Suppressor macrophage treated with lipopolysaccharide for 4 hours (primary cell): ENCODE results near the gene RBMS3.

Experiments
- DNase-seq: peaks from one replicate; pipeline ENCODE4 v3.0.0-alpha.2; 2020

The RBMS3 gene

GRCh38 chr3:29279286-29279685 is 1.6 kb upstream of the RBMS3 start:
- no peak for DNase-seq

- no peak for DNase-seq
Observed at GRCh38 chr3:29279806-29280205, 1.1 kb upstream of the RBMS3 start.

DNA sequence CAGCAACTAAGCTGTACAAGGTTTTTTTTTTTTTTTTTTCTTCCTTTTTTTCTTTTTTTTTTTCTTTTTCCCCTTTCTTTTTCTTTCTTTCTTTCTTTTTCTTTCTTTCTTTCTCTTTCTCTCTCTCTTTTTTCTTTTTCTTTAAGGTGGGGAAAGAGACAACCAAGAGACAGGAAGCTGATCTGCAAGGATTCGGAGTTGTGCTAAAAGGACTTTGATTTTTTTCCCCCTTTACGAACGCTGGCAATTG is 148 bp downstream of the RBMS3 start:
- DNase-seq, result no peak

DNA sequence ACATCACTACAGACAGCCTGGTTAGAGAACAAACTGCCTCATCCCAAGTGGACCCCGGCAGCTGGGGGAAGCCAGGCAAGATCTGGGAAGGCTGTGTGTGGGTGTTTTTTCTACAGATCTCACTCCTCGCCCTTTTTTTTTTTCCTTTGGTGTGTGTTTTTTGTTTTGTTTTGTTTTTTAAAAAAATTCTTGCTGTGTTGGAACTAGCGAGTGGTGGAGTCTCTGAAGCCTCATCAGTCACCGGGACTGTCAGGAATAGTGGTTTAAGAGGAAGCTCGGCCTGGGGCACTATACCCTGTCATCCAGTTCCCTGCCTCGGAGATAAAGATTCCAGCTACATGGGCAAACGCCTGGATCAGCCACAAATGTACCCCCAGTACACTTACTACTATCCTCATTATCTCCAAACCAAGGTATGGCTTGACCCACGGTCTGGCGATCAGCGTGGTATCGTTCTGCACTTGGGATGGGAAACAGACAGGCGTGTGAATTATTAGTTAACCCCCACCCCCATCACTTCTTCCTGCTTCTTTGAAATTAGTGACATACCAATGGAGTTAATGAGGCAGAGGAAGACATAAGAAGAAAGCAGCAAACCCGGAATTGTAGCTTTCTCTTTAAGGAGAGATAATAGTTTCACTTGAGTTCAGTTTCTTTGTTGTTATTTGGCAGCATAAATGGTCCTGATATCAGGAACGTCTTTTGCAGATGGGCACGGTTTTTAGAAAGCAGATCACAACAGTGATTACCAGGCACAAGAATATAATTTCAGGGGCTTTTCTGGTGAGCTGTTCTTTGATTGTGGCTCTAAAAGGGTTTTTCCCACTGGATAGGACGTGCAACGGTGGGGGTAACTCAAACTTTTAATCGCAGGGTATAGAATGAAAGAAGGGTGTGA is 722 bp downstream of the RBMS3 start:
- no peak for DNase-seq

DNA sequence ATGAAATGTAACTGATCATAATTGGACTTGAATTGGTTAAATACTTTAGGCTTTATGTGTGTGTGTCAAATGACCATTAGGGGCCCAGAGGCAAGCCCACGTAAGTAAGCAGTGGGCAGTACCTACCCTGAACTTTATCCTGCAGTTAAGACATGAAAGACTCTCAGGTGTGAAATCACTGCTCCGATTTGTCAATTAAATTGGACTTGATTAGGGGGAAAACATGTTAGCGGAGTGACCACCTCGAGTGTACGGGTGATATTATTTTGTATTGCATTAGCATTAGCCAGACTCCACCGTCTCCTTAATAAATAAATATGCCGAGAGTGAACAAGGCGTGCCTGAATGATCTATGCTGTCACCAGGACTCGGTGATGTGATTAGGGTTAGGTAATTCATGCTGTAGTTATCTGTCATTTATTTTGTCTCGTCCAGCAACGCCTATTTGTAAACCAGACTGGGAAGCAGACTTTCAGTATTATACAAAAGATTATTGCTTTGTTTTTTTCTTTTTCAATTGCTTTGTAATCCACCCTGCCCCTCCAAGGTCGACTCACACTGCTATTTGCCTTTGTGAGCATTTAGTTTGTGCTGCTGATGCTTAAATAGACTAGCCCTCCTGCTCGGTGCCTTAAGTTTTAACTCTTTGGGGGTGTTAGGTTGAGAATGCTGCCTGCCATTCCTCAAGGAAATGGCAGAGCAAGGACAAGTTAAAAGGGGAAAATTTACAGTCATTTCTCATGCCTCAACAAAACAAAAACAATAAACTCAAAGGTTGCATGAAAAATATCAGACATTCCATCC is 1.8 kb downstream of the RBMS3 start:
- DNase-seq, result no peak

DNA sequence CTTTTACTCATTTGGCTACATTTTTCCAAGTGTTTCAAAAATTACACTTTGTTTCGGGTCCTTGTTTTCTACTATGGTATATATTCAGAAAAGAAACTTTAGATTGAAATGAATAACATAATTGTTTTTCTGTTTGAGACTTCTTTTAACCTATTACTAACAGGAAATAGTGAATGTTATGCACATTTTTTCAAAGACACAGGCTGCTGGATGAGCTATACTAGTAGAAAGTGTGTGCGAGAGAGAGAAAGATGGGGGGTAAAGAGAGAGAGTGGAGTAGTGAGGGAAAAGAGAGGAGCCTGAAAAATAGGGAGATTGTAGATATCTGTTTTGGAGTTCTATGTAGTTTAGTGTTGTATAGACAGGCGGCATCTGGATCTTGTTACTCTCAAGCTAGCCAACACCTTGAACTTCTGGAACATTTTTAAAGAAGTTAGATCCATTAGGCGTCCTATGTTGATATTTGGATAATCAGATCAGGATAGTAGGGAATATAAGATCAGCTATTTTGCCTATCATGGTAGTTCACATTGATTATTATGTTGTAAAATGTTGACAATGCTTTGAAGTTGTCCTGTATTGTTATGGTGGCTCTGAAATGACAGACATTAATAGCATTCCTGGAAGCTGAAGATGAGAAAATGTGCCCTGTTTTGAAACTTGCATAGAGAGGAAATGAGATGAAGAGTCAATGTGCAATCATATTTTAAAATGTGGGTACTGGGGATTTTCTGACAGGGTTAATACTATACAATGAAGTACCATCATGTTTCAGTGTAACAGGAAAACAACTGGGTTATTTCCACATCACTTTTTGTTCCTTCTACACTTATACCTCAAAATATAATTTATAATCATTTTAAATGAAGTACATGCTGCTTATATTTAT is 2.6 kb downstream of the RBMS3 start:
- no peak for DNase-seq

GRCh38 chr3:29284497-29284896 is 3.6 kb downstream of the RBMS3 start:
- DNase-seq, result no peak

DNA sequence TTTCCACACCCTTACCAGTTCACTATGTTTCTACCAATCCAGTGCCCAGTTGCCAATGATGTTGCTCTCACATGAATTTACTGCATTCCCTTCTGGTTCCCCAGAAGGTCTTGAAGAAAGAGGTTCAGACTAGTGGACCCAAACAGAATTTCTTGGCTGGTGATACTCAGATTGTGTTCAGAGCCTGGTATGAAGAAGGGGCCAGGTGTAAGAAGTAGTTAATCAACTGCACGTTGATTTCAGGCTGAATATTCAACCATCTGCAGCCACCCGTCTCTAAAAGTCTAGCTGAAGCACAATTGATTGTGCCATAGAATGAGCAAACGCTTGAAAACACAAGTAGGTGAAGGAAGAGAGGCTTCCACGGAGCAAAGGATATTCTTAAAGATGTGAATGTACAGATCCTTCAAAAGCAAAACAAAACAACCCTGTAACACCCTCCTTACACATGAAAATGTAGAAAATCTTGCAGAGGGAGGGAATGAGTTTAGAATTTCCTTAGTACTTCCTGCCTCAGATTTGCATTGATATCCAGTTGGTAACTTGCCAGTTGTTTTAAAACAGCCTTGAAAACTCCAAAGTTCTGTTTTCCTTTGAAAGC is 4.7 kb downstream of the RBMS3 start:
- DNase-seq, result no peak

DNA sequence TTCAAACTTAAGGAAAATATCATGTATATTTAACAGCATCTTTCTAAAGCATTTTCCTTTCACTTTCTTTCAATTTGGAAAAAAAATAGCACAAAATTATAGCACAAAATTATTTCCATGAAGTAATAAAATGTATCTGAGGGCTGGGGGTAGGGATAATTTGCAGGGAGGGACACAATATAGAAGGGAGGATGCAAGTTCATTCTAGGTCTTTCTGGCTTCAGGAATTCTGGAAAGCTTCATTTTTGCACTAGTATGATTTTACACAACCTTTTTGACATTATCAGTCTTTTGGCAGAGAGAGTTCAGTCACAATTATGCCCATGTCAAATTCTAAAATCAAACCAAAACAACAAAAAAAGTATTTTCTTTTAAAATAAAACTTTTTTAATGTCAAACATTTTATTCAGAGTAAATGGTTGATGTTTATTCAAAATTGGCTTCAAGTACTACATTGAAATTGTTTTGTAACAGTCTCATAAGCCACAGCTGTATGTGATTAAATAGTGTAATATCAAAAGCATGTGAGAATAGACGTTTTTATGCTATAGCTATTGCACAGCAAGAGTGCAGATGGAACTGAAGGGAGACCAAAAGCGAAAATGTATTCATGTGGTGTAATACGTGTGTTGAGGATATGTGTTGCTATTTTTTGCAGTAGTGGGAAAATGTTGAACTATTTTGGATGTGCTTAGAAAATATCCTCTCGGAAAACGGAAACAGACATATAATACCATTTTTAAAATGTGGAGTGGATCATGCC is 5.8 kb downstream of the RBMS3 start:
- DNase-seq, result no peak

- DNase-seq, result no peak
Observed at GRCh38 chr3:29290596-29290995, 9.7 kb downstream of the RBMS3 start.

DNA sequence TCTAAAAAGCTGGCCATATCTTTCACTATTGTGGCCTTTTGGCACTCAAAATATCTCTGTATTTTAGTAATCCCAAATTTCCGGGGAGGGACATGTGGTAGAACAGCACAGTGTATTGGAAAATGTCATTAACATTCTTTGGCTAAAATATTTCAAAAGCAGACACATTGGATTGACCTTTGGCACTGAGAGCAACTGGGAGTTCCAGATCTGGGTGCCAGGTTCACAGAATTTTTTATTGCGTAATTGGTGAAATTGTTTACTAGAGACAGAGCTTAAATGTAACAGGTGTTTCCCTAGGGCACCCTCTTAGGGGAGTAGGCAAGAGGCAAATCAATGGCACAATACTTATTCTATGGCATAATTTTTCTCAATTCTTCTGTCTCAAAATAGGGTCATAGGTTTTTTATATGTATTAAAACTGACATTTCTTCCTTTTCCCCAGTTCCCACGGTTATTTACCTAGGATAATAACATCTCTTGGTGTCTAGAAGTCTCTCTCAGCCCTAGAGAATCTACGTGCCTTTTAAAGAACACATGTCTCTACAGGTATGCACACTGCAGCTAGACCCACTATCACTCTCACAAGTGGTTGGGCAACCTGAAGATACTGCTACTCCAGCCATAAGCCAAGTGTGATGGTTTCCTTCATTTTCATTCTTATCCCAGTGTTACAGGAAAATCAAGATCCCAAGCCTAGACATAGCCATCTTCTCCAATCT is 10.6 kb downstream of the RBMS3 start:
- no peak for DNase-seq

- DNase-seq, result no peak
Observed at GRCh38 chr3:29291982-29292363, 11.1 kb downstream of the RBMS3 start.

GRCh38 chr3:29293421-29293820 is 12.6 kb downstream of the RBMS3 start:
- no peak for DNase-seq

DNA sequence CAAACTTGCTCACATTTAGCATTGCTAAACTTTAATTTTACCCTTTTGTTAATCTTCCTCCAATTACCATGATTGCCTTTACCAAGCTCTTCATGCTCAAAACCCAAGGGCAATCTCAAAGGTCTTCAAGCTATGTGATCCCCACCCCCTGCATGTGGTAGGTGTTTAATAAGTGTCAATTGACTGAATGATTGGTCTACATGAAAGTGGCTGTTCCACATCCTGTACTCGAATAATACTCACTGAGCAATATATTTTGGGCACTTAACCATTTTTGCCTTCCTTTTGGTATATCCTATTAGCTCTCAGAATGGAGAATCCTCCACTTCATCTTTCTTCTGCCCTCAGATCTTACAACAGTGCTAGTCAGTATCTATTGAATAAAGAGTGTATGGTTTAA is 17.1 kb downstream of the RBMS3 start:
- DNase-seq, result no peak

- DNase-seq, result no peak
Observed at GRCh38 chr3:29301332-29302019, 20.6 kb downstream of the RBMS3 start.

GRCh38 chr3:29302619-29303018 is 21.7 kb downstream of the RBMS3 start:
- no peak for DNase-seq

- DNase-seq, result no peak
Observed at GRCh38 chr3:29307295-29307694, 26.4 kb downstream of the RBMS3 start.

GRCh38 chr3:29310865-29311264 is 30.0 kb downstream of the RBMS3 start:
- no peak for DNase-seq

DNA sequence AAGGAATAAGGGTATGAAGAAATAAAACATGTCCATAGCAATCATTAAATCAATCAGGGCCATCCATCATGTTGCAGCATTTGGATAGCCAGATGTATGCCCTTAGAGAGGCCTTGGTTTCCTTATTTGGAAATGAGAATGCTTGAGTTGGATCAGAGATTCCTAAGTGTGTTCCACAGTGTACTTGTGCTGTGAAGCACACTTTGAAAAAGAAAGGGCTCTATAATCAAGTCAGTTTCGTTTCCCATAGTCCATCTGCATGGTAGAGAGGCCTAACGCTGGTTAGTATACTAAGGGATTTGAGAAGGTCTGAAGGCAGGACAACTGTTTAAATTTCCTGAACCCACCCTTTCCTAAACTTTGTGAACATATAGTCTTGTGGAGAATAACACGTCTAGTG is 30.9 kb downstream of the RBMS3 start:
- DNase-seq, result no peak

DNA sequence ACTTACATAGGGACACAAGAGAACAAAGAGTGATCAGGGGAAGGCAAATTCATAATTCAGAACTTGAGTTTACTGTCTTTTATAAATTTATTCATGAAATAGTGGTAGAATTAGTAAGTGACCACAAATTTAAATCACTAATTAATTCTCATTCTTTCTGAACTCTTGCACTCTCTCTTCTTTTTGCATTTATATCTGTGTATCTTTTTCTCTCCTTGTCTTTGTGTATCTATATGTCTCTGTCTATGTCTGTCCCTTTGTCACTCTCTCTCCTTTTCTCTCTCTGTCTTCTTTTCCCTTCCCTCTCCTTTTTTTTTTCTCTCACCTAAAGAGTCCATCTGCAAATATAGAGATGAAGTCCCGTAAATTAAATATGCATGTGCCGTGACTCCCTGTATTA is 31.5 kb downstream of the RBMS3 start:
- DNase-seq, result no peak

- DNase-seq, result no peak
Observed at GRCh38 chr3:29312960-29313452, 32.1 kb downstream of the RBMS3 start.
